GM12878 (cell line): Measurements from ENCODE around the gene HSPA4. TPM values are rescaled to one million over a fixed set of nuclear protein-coding genes. Genes with fewer than 3 reads are reported as not detected.

Source experiments
- EGR1 ChIP-seq, 2 experiments: IDR thresholded peaks; 1 replicate in 1 of 2; 2 replicates in 1 of 2; pipeline ENCODE4 v1.6.1; 2011 to 2012; ENCODE audit warnings: low read depth in 2 of 2, low read length in 2 of 2, borderline replicate concordance in 1 of 2, mild to moderate bottlenecking in 1 of 2, moderate library complexity in 1 of 2
- ESRRA ChIP-seq: IDR thresholded peaks from 2 replicates; pipeline ENCODE4 v1.6.1; 2012; ENCODE audit warnings: mild to moderate bottlenecking, low read length, improper control_type of control experiment
- GATAD2B ChIP-seq: fragments of 450-650 bp; conservative IDR thresholded peaks from 2 replicates; pipeline ENCODE4 v1.6.1; 2017; ENCODE audit warnings: low read depth, mild to moderate bottlenecking, moderate library complexity
- HCFC1 ChIP-seq: fragments of 150-350 bp; IDR thresholded peaks from 2 replicates; pipeline ENCODE4 v1.6.1; 2014; ENCODE audit warnings: low read length
- HDAC6 ChIP-seq: fragments of 200-600 bp; sonication (generic); IDR thresholded peaks from one replicate; pipeline ENCODE4 v1.8.0; 2017; ENCODE audit warnings: antibody characterized with exemption; ENCODE audit not compliant: unreplicated experiment
- IKZF1 ChIP-seq: fragments of 450-650 bp; conservative IDR thresholded peaks from 2 replicates; pipeline ENCODE4 v1.6.1; 2017; ENCODE audit warnings: antibody characterized with exemption, mild to moderate bottlenecking
- MYC ChIP-seq: IDR thresholded peaks from 2 replicates; pipeline ENCODE4 v1.6.1; 2011; ENCODE audit warnings: mild to moderate bottlenecking, low read length, moderate library complexity, inconsistent platforms; ENCODE audit not compliant: insufficient read depth, insufficient replicate concordance, insufficient read length, severe bottlenecking
- NR2C1 ChIP-seq: fragments of 450-650 bp; IDR thresholded peaks from 2 replicates; pipeline ENCODE4 v1.6.1; 2017; ENCODE audit warnings: antibody characterized with exemption, mild to moderate bottlenecking, moderate library complexity
- NR2F1 ChIP-seq: fragments of 450-650 bp; conservative IDR thresholded peaks from 2 replicates; pipeline ENCODE4 v1.6.1; 2017; ENCODE audit warnings: mild to moderate bottlenecking
- PML ChIP-seq: IDR thresholded peaks from 2 replicates; pipeline ENCODE4 v1.6.1; 2012; ENCODE audit warnings: low read length, inconsistent platforms
- POU2F2 ChIP-seq: IDR thresholded peaks from 3 replicates; pipeline ENCODE4 v1.6.1; 2011; ENCODE audit warnings: low read depth, mild to moderate bottlenecking, low read length, borderline replicate concordance
- SRF ChIP-seq, 2 experiments: IDR thresholded peaks; 2 replicates each; pipeline ENCODE4 v1.6.1; 2011; ENCODE audit warnings: low read depth in 2 of 2, low read length in 2 of 2, mild to moderate bottlenecking in 1 of 2, moderate library complexity in 1 of 2
- SUPT20H ChIP-seq: IDR thresholded peaks from 2 replicates; pipeline ENCODE4 v1.6.1; 2011; ENCODE audit warnings: low read depth, mild to moderate bottlenecking, low read length, moderate library complexity, borderline replicate concordance; ENCODE audit not compliant: control insufficient read depth
- TBL1XR1 ChIP-seq: IDR thresholded peaks from 2 replicates; pipeline ENCODE4 v1.6.1; 2012; ENCODE audit warnings: low read depth, low read length, improper control_type of control experiment
- YY1 ChIP-seq: IDR thresholded peaks from 2 replicates; pipeline ENCODE4 v1.6.1; 2011; ENCODE audit warnings: low read depth, mild to moderate bottlenecking, low read length
- ZNF274 ChIP-seq: IDR thresholded peaks from one replicate; pipeline ENCODE4 v1.8.0; 2011; ENCODE audit not compliant: insufficient read length, insufficient read depth
- ZNF622 ChIP-seq: fragments of 450-650 bp; IDR thresholded peaks from 2 replicates; pipeline ENCODE4 v1.6.1; 2017; ENCODE audit warnings: mild to moderate bottlenecking, inconsistent platforms
- polyA plus RNA-seq, 11 experiments: library from polyadenylated mRNA; depleted of rRNA in 4 of 11; unstranded in 6 of 11; stranded (reverse) in 5 of 11; fragments of >200 nt; fragmentation: Nextera tagmentation in 4 of 11; fragmentation: Illumina TruSeq in 1 of 11; extraction: Ambion mirVana in 4 of 11; extraction: Trizol in 1 of 11; gene quantifications; 1 replicate in 1 of 11; 2 replicates in 10 of 11; pipeline versions ENCODE4 v1.2.1 to v1.2.3, GENCODE V29; 2011 to 2016; ENCODE audit warnings: inconsistent platforms in 2 of 11, missing spikeins in 2 of 11, low read depth in 1 of 11
- total RNA-seq, 4 experiments: library from RNA; depleted of rRNA in 3 of 4; stranded (reverse); fragments of >200 nt in 3 of 4; fragmentation: Illumina TruSeq in 1 of 4; extraction: Trizol in 1 of 4; gene quantifications; 2 replicates each; pipeline versions ENCODE4 v1.2.1 to v1.2.3, GENCODE V29; 2013 to 2021
- TF ChIP-seq, protein P1 (sequence below): IDR thresholded peaks from 2 replicates; pipeline ENCODE4 v1.6.1; 2012; ENCODE audit warnings: low read length, inconsistent platforms
- TF ChIP-seq, protein P2 (sequence below): fragments of 450-650 bp; IDR thresholded peaks from 2 replicates; pipeline ENCODE4 v1.6.1; 2016; ENCODE audit warnings: mild to moderate bottlenecking
- TF ChIP-seq, protein P3 (sequence below): fragments of 150-350 bp; IDR thresholded peaks from 2 replicates; pipeline ENCODE4 v1.6.1; 2014; ENCODE audit warnings: mild to moderate bottlenecking, low read depth, low read length
- TF ChIP-seq, protein P4 (sequence below): IDR thresholded peaks from 2 replicates; pipeline ENCODE4 v1.6.1; 2012; ENCODE audit warnings: improper control_type of control experiment, low read depth, low read length; ENCODE audit not compliant: insufficient replicate concordance

Gene HSPA4
- total and polyA plus RNA-seq, 10 of the 15 experiments (the other 5 are each of a cell fraction or from before 2014, with no cell fraction given), result 61.6 to 234 (median 116) TPM

DNA sequence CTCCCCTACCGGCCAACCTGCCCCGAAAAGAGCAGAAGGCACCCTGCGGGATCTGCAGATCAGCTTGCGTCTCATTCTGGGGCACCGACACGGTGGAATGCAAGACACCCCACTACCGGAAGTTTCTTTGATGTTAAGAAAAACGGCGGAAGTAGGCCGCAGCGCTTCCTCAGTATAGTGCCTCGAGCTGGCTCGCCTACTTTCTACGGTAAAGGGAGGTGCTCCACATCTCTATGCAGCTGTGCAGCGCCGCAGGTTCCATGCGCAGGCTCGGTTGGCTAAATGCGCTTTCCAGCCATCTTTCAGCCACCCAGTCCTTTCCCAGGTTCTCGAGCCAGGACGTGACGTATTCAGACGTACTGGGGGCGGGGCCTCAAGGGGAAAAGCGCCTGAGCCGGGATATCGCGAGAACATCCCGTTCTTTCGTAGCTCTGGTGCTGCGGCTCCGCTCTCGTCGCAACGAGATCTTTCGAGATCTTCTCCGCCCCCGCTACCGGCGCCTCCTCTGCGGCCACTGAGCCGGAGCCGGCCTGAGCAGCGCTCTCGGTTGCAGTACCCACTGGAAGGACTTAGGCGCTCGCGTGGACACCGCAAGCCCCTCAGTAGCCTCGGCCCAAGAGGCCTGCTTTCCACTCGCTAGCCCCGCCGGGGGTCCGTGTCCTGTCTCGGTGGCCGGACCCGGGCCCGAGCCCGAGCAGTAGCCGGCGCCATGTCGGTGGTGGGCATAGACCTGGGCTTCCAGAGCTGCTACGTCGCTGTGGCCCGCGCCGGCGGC lies at the start of gene HSPA4 (continued):
- TF ChIP-seq EGR1 (IDR thresholded peaks at IDR 0.05; ENCODE audit: borderline replicate concordance in 1 of 2, low read depth in 2 of 2, low read length in 2 of 2) (peak; percentile 78 to 99), IKZF1 (peak; percentile 70), NR2F1 (no peak), HDAC6 (no peak), ZNF622 (no peak), ESRRA (no peak), YY1 (peak; percentile 86), TBL1XR1 (no peak), PML (peak; percentile 82; the same call in 1 of the 2 replicates), SUPT20H (no peak), HCFC1 (peak; percentile 51; the same call in 1 of the 2 replicates), SRF (IDR thresholded peaks at IDR 0.05; ENCODE audit: low read depth in 2 of 2, low read length in 2 of 2) (no peak), GATAD2B (peak; percentile 61; the same call in 1 of the 2 replicates), NR2C1 (no peak), POU2F2 (peak; percentile 78; the same call in 2 of the 3 replicates), MYC (no peak), ZNF274 (no peak)
- TF ChIP-seq, protein P1, sequence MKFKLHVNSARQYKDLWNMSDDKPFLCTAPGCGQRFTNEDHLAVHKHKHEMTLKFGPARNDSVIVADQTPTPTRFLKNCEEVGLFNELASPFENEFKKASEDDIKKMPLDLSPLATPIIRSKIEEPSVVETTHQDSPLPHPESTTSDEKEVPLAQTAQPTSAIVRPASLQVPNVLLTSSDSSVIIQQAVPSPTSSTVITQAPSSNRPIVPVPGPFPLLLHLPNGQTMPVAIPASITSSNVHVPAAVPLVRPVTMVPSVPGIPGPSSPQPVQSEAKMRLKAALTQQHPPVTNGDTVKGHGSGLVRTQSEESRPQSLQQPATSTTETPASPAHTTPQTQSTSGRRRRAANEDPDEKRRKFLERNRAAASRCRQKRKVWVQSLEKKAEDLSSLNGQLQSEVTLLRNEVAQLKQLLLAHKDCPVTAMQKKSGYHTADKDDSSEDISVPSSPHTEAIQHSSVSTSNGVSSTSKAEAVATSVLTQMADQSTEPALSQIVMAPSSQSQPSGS, result 0 out of 2 replicates have a peak, but pooled peaks have one; percentile 29
- TF ChIP-seq, protein P2, sequence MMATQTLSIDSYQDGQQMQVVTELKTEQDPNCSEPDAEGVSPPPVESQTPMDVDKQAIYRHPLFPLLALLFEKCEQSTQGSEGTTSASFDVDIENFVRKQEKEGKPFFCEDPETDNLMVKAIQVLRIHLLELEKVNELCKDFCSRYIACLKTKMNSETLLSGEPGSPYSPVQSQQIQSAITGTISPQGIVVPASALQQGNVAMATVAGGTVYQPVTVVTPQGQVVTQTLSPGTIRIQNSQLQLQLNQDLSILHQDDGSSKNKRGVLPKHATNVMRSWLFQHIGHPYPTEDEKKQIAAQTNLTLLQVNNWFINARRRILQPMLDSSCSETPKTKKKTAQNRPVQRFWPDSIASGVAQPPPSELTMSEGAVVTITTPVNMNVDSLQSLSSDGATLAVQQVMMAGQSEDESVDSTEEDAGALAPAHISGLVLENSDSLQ, result peak; percentile 46; the same call in 1 of the 2 replicates
- TF ChIP-seq, protein P3, sequence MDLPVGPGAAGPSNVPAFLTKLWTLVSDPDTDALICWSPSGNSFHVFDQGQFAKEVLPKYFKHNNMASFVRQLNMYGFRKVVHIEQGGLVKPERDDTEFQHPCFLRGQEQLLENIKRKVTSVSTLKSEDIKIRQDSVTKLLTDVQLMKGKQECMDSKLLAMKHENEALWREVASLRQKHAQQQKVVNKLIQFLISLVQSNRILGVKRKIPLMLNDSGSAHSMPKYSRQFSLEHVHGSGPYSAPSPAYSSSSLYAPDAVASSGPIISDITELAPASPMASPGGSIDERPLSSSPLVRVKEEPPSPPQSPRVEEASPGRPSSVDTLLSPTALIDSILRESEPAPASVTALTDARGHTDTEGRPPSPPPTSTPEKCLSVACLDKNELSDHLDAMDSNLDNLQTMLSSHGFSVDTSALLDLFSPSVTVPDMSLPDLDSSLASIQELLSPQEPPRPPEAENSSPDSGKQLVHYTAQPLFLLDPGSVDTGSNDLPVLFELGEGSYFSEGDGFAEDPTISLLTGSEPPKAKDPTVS, result peak; percentile 100
- TF ChIP-seq, protein P4, sequence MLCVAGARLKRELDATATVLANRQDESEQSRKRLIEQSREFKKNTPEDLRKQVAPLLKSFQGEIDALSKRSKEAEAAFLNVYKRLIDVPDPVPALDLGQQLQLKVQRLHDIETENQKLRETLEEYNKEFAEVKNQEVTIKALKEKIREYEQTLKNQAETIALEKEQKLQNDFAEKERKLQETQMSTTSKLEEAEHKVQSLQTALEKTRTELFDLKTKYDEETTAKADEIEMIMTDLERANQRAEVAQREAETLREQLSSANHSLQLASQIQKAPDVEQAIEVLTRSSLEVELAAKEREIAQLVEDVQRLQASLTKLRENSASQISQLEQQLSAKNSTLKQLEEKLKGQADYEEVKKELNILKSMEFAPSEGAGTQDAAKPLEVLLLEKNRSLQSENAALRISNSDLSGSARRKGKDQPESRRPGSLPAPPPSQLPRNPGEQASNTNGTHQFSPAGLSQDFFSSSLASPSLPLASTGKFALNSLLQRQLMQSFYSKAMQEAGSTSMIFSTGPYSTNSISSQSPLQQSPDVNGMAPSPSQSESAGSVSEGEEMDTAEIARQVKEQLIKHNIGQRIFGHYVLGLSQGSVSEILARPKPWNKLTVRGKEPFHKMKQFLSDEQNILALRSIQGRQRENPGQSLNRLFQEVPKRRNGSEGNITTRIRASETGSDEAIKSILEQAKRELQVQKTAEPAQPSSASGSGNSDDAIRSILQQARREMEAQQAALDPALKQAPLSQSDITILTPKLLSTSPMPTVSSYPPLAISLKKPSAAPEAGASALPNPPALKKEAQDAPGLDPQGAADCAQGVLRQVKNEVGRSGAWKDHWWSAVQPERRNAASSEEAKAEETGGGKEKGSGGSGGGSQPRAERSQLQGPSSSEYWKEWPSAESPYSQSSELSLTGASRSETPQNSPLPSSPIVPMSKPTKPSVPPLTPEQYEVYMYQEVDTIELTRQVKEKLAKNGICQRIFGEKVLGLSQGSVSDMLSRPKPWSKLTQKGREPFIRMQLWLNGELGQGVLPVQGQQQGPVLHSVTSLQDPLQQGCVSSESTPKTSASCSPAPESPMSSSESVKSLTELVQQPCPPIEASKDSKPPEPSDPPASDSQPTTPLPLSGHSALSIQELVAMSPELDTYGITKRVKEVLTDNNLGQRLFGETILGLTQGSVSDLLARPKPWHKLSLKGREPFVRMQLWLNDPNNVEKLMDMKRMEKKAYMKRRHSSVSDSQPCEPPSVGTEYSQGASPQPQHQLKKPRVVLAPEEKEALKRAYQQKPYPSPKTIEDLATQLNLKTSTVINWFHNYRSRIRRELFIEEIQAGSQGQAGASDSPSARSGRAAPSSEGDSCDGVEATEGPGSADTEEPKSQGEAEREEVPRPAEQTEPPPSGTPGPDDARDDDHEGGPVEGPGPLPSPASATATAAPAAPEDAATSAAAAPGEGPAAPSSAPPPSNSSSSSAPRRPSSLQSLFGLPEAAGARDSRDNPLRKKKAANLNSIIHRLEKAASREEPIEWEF, result no peak
